Choroid plexus epithelial cell (primary cell): Measurements from ENCODE around the gene HMGXB3.
A peak's percentile ranks its signal among the peaks of the same experiment; 100 is the strongest.
"Not testable (repeated sequence)": the region's sequence is repeated elsewhere in the genome, so short reads cannot be mapped to it uniquely, and the experiment has no call there.

Experiments
- DNase-seq: peaks from one replicate; pipeline ENCODE4 v3.0.0-alpha.2; 2010; ENCODE audit warnings: low read depth
- H3K4me3 ChIP-seq: 2 replicates; pipeline ENCODE4 v1.5.1; 2011; ENCODE audit warnings: low read depth, mild to moderate bottlenecking, control low read depth, low read length, moderate library complexity
- CTCF ChIP-seq: conservative IDR thresholded peaks from 2 replicates; pipeline ENCODE4 v1.5.1; 2011; ENCODE audit warnings: low read depth, mild to moderate bottlenecking, control low read depth, inconsistent platforms, low read length, moderate library complexity

Gene HMGXB3

GRCh38 chr5:150043657-150044328, 43.3 kb downstream of the HMGXB3 start:
- no peak overlapping the region for H3K4me3 ChIP-seq
- no peak for DNase-seq
- no peak for TF ChIP-seq CTCF

- TF ChIP-seq CTCF, result no peak
- peak; percentile 94 for DNase-seq
- H3K4me3 ChIP-seq, result no peak overlapping the region
Measured at GRCh38 chr5:150044329-150044681, 43.8 kb downstream of the HMGXB3 start.

- H3K4me3 ChIP-seq, result no peak overlapping the region
- DNase-seq, result no peak
Measured at GRCh38 chr5:150044712-150045111, 44.2 kb downstream of the HMGXB3 start.

GRCh38 chr5:150045549-150045948, 45.0 kb downstream of the HMGXB3 start:
- TF ChIP-seq CTCF, result no peak
- no peak overlapping the region for H3K4me3 ChIP-seq
- no peak for DNase-seq

More at GRCh38 chr5:150044712-150045111, 44.2 kb downstream of the HMGXB3 start:
- TF ChIP-seq CTCF, result no peak

GRCh38 chr5:150046031-150046430, 45.5 kb downstream of the HMGXB3 start:
- no peak overlapping the region for H3K4me3 ChIP-seq
- DNase-seq, result no peak
- TF ChIP-seq CTCF, result no peak

GRCh38 chr5:150050172-150050811, 49.8 kb downstream of the HMGXB3 start:
- DNase-seq, result peak; percentile 69
- H3K4me3 ChIP-seq, result not testable (repeated sequence)

- DNase-seq, result no peak
- TF ChIP-seq CTCF, result no peak
- no peak overlapping the region for H3K4me3 ChIP-seq
Measured at GRCh38 chr5:150051657-150052195, 51.2 kb downstream of the HMGXB3 start.
